Panc1 (cell line): Measurements from ENCODE around the gene CALR. TPM values are rescaled to one million over a fixed set of nuclear protein-coding genes. Genes with fewer than 3 reads are reported as not detected.
A peak's percentile ranks its signal among the peaks of the same experiment; 100 is the strongest.
"Not testable (repeated sequence)": the region's sequence is repeated elsewhere in the genome, so short reads cannot be mapped to it uniquely, and the experiment has no call there.

Experiments used
- ATAC-seq: fragments of 200-7000 bp; cut with Tn5 transposase; 2 replicates; pipeline ENCODE4 v1.9.1; 2020; ENCODE audit warnings: mild to moderate bottlenecking, moderate library complexity
- Bru-seq: library from RNA; stranded (reverse); fragments of 400-500 nt; gene quantifications from one replicate; lab custom pipeline; 2021; lab: Mats Ljungman, UMichigan
- BruChase-seq, 2 experiments: library from RNA; stranded (reverse); fragments of 400-500 nt; gene quantifications; one replicate each; lab custom pipeline; 2021; lab: Mats Ljungman, UMichigan
- BruUV-seq: library from RNA; stranded (reverse); fragments of 400-500 nt; replicated peaks from 2 replicates; lab custom pipeline; 2021; lab: Mats Ljungman, UMichigan
- CTCF ChIA-PET: fragments of 300-600 bp; sonication (Branson Sonifier 250); formaldehyde crosslinking; loops from one replicate; lab custom pipeline; 2022; ENCODE audit warnings: antibody characterized with exemption; lab: Charles Lee
- POLR2A ChIA-PET: fragments of 300-600 bp; sonication (Branson Sonifier 250); formaldehyde crosslinking; loops from one replicate; lab custom pipeline; 2022; ENCODE audit warnings: antibody characterized with exemption; lab: Charles Lee
- DNase-seq: peaks from one replicate; pipeline ENCODE4 v3.0.0-alpha.2; 2010; ENCODE audit warnings: low read depth, low spot score
- H3K27ac ChIP-seq: 2 replicates; pipeline ENCODE4 v1.5.1; 2011; ENCODE audit warnings: mild to moderate bottlenecking, low read length, inconsistent platforms
- H3K27me3 ChIP-seq: fragments of 200-500 bp; sonication (Bioruptor generic); 2 replicates; pipeline ENCODE4 v1.6.0; 2014; ENCODE audit warnings: low read length, inconsistent platforms; ENCODE audit not compliant: control insufficient read depth, insufficient read depth
- H3K36me3 ChIP-seq: fragments of 200-500 bp; sonication (Bioruptor generic); 2 replicates; pipeline ENCODE4 v1.5.1; 2014; ENCODE audit warnings: inconsistent platforms, mild to moderate bottlenecking, low read length, moderate library complexity; ENCODE audit not compliant: control insufficient read depth, insufficient read depth
- H3K4me1 ChIP-seq: 2 replicates; pipeline ENCODE4 v1.5.1; 2011; ENCODE audit warnings: inconsistent platforms, mild to moderate bottlenecking, low read length, moderate library complexity; ENCODE audit not compliant: control insufficient read depth, insufficient read depth
- H3K4me3 ChIP-seq, 2 experiments: 2 replicates each; pipeline ENCODE4 v1.5.1; 2011 to 2012; ENCODE audit warnings: low read depth in 2 of 2, low read length in 2 of 2, mild to moderate bottlenecking in 2 of 2, inconsistent platforms in 1 of 2, moderate library complexity in 1 of 2
- H3K9me3 ChIP-seq: fragments of 200-500 bp; sonication (Bioruptor generic); 2 replicates; pipeline ENCODE4 v1.5.1; 2014; ENCODE audit warnings: low read depth, mild to moderate bottlenecking, inconsistent platforms, low read length, moderate library complexity; ENCODE audit not compliant: control insufficient read depth, insufficient read depth
- CTCF ChIP-seq: fragments of 450-650 bp; IDR thresholded peaks from 2 replicates; pipeline ENCODE4 v1.5.1; 2017; ENCODE audit warnings: mild to moderate bottlenecking
- POLR2AphosphoS5 ChIP-seq: IDR thresholded peaks from 2 replicates; pipeline ENCODE4 v1.6.1; 2012; ENCODE audit warnings: mild to moderate bottlenecking, low read depth, low read length, moderate library complexity
- SIN3A ChIP-seq: IDR thresholded peaks from 2 replicates; pipeline ENCODE4 v1.6.1; 2012; ENCODE audit warnings: low read depth, mild to moderate bottlenecking, low read length, moderate library complexity, borderline replicate concordance; ENCODE audit not compliant: insufficient read depth
- TCF7L2 ChIP-seq: IDR thresholded peaks from 2 replicates; pipeline ENCODE4 v1.6.1; 2011; ENCODE audit warnings: mild to moderate bottlenecking, low read depth, low read length, inconsistent platforms
- in situ Hi-C: cut with HindIII; loops from 2 replicates; pipeline ENCODE4 v1.10.0; 2016; ENCODE audit warnings: low sequenced_read_pairs, low pct_unique_long_range_greater_than_20kb
- intact Hi-C: fragments of 100-400 bp; cut with micrococcal nuclease; formaldehyde crosslinking; loops from one replicate; pipeline ENCODE4 v1.10.0; 2022; ENCODE audit not compliant: unreplicated experiment
- long read RNA-seq: library from polyadenylated mRNA; unstranded; transcript quantifications from one replicate; pipeline ENCODE4 v2.0.0, GENCODE V29; 2021; ENCODE audit not compliant: unreplicated experiment
- polyA plus RNA-seq: library from polyadenylated mRNA; unstranded; fragments of >200 nt; gene quantifications from one replicate; pipeline ENCODE4 v1.2.1, GENCODE V29; 2012; ENCODE audit warnings: missing spikeins; ENCODE audit not compliant: insufficient read length
- total RNA-seq: library from RNA; stranded (reverse); gene quantifications from one replicate; pipeline ENCODE4 v1.2.1, GENCODE V29; 2021; ENCODE audit not compliant: unreplicated experiment
- TF ChIP-seq, protein P1 (sequence below), 2 experiments: IDR thresholded peaks; 2 replicates each; pipeline ENCODE4 v1.6.1; 2011 to 2012; ENCODE audit warnings: low read depth in 2 of 2, control low read depth in 1 of 2, low read length in 1 of 2, mild to moderate bottlenecking in 1 of 2, moderate library complexity in 1 of 2; ENCODE audit not compliant: insufficient read depth in 1 of 2

CALR gene
- total RNA-seq (1,060 TPM), Bru-seq, nascent RNA (percentile 99 among the genes with signal in this experiment), BruChase-seq, experiment 1, labeled RNA remaining after a 2-hour chase (percentile 100 among the genes with signal in this experiment), BruChase-seq, experiment 2, labeled RNA remaining after a 6-hour chase (percentile 100 among the genes with signal in this experiment)
- 775 TPM for polyA plus RNA-seq
- long read RNA-seq, transcript CALR-201 (9 exons, 1,903 nt): major isoform, 435 of 736 reads
- long read RNA-seq, partial matches to known transcripts: 98 of 736 reads
- long read RNA-seq, other reads (novel, unspliced or antisense): 202 of 736 reads

DNA sequence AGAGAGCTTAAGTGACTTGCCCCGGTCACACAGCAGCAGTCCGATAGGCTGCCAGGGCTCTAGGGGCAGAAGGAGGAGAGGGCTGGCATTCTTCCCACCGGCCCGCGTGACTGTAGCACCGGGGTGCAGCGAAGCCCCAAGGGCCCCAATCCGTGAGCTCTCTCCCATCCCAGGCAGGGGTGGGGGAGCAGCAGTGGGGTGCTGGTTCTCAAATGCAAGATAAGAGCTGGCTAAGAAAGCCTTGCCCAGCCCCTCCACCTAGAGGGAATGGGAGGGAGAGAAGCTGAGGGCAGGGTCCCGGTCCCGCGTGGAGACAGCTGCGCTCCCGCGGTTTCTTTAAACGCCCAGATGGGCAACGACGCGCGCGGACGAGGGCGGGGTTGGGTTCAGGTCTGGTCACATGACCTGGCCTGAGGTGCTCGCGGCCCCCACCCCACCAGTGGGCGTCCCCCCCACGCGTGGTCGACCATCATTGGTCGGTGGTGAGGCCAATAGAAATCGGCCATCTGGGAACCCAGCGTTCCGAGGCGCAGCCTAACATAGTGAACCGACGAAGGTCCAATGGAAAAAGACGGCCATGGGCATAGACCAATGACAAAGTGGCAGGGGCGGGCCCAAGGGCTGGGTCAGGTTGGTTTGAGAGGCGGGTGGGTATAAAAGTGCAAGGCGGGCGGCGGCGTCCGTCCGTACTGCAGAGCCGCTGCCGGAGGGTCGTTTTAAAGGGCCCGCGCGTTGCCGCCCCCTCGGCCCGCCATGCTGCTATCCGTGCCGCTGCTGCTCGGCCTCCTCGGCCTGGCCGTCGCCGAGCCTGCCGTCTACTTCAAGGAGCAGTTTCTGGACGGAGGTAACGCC is at the start of gene CALR:
TSS of gene CALR (plus strand) at position 683 of the 852 bp plus-strand sequence. CDS start at position 754, 71 bp downstream.
- in situ Hi-C loops: no loop called here
- ChIA-PET CTCF (interaction anchor here (0.5 to 0.6 kb wide), 2 partner anchors 16 to 139 kb away, joined by 3 read pairs; no protein-coding TSS in a partner anchor), POLR2A (no interaction called here)
- TF ChIP-seq CTCF (no peak), POLR2AphosphoS5 (peak; percentile 94), SIN3A (peak; percentile 85), TCF7L2 (peak; percentile 42; the same call in 1 of the 2 replicates)
- TF ChIP-seq, protein P1, sequence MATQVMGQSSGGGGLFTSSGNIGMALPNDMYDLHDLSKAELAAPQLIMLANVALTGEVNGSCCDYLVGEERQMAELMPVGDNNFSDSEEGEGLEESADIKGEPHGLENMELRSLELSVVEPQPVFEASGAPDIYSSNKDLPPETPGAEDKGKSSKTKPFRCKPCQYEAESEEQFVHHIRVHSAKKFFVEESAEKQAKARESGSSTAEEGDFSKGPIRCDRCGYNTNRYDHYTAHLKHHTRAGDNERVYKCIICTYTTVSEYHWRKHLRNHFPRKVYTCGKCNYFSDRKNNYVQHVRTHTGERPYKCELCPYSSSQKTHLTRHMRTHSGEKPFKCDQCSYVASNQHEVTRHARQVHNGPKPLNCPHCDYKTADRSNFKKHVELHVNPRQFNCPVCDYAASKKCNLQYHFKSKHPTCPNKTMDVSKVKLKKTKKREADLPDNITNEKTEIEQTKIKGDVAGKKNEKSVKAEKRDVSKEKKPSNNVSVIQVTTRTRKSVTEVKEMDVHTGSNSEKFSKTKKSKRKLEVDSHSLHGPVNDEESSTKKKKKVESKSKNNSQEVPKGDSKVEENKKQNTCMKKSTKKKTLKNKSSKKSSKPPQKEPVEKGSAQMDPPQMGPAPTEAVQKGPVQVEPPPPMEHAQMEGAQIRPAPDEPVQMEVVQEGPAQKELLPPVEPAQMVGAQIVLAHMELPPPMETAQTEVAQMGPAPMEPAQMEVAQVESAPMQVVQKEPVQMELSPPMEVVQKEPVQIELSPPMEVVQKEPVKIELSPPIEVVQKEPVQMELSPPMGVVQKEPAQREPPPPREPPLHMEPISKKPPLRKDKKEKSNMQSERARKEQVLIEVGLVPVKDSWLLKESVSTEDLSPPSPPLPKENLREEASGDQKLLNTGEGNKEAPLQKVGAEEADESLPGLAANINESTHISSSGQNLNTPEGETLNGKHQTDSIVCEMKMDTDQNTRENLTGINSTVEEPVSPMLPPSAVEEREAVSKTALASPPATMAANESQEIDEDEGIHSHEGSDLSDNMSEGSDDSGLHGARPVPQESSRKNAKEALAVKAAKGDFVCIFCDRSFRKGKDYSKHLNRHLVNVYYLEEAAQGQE (IDR thresholded peaks at IDR 0.05; ENCODE audit: insufficient read depth in 1 of 2, low read depth in 2 of 2, low read length in 1 of 2): no peak
- ATAC-seq: peak; percentile 95
- peaks cover 20% of the 10 kb centered on the region for H3K4me1 ChIP-seq
- DNase-seq: peak; percentile 91
- no peaks in the 10 kb centered on the region for H3K27me3 ChIP-seq
- peak within 1 kb of the TSS; percentile 93 for H3K27ac ChIP-seq
- no peaks in the 10 kb centered on the region for H3K9me3 ChIP-seq
- intact Hi-C loops: no loop called here
- peak within 1 kb of the TSS; percentile 96 to 97 for H3K4me3 ChIP-seq
- BruUV-seq: no TSS peak
- peaks cover 20% of the 10 kb centered on the region for H3K36me3 ChIP-seq

DNA sequence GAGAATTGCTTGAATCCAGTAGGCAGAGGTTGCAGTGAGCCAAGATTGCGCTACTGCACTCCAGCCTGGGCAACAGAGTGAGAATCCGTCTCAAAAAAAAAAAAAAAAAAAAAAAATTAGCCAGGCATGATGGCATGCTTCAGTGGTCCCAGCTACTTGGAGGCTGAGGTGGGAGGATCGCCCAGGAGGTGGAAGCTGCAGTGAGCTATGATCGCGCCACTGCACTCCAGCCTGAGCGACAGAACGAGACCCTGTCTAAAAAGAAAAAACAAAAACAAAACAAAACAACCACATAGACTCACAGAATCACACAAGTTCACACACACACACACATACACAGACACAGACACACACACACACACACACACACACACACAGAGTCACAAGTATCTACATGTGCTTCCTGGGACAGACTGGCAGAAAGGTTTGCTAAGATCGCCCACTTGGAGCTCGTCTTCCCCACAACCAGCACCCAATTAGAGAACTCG is 48.1 kb upstream of the CALR start:
- CTCF ChIA-PET: interaction anchor here (0.5 to 0.9 kb wide), 3 partner anchors 18 to 972 kb away, joined by 3 to 11 read pairs (median 6); no protein-coding TSS in a partner anchor

More for the DNA sequence above, 48.1 kb upstream of the CALR start:
- H3K4me1 ChIP-seq, H3K27ac ChIP-seq, BruUV-seq, DNase-seq, in situ Hi-C loops, ATAC-seq, H3K27me3 ChIP-seq, H3K9me3 ChIP-seq, H3K36me3 ChIP-seq, intact Hi-C loops: not testable (repeated sequence)
- POLR2A ChIA-PET: interaction anchor here (0.6 kb wide), 1 partner anchor 56 kb away, joined by 3 read pairs; the partner anchor contains the start of gene RAD23A
- H3K4me3 ChIP-seq: peak overlapping the region; percentile 85 to 94
